ENCODE measurements around the gene GLIS2. TPM values are rescaled to one million over a fixed set of nuclear protein-coding genes. Genes with fewer than 3 reads are reported as not detected.

The GLIS2 gene
- total and polyA plus RNA-seq, 10 of the 15 experiments (the other 5 are each of a cell fraction or from before 2014, with no cell fraction given), result 0.03 to 0.64 (median 0.18) TPM; not detected in 4

- TF ChIP-seq PBX3 (IDR thresholded peaks at IDR 0.05; ENCODE audit: insufficient replicate concordance, low read depth, low read length), result no peak
- TF ChIP-seq ZNF274 (IDR thresholded peaks at IDR 0.05; ENCODE audit: insufficient read depth, insufficient read length), result no peak
- TF ChIP-seq PAX5 (IDR thresholded peaks at IDR 0.05; ENCODE audit: borderline replicate concordance, low read depth, low read length), result 0 out of 2 replicates have a peak, but pooled peaks have one; percentile 15
- no peak for TF ChIP-seq CBFB (IDR thresholded peaks at IDR 0.05; ENCODE audit: low read depth)
- TF ChIP-seq ZNF687 (IDR thresholded peaks at IDR 0.05), result peak; percentile 47; the same call in 1 of the 2 replicates
- peak in 1 of 2 experiments; percentile 68; a peak in 2 of 4 replicates for TF ChIP-seq BHLHE40 (IDR thresholded peaks at IDR 0.05; ENCODE audit: borderline replicate concordance in 1 of 2, low read depth in 2 of 2, low read length in 1 of 2)
- no peak for TF ChIP-seq REST (IDR thresholded peaks at IDR 0.05; ENCODE audit: low read depth, low read length)
- peak; percentile 78 for TF ChIP-seq CREB1 (IDR thresholded peaks at IDR 0.05; ENCODE audit: low read depth)
- TF ChIP-seq IRF3 (IDR thresholded peaks at IDR 0.05), result no peak
- 0 out of 2 replicates have a peak, but pooled peaks have one; percentile 11 for TF ChIP-seq TCF3 (IDR thresholded peaks at IDR 0.05; ENCODE audit: borderline replicate concordance, insufficient read depth, low read depth, low read length)
- peak; percentile 84; the same call in 1 of the 2 replicates for TF ChIP-seq PML (IDR thresholded peaks at IDR 0.05; ENCODE audit: low read length)
- no peak for TF ChIP-seq GABPA (IDR thresholded peaks at IDR 0.05; ENCODE audit: low read depth)
- TF ChIP-seq TAF1 (IDR thresholded peaks at IDR 0.05; ENCODE audit: borderline replicate concordance, low read depth, low read length), result peak; percentile 64; the same call in 1 of the 2 replicates
- TF ChIP-seq BRCA1 (IDR thresholded peaks at IDR 0.05; ENCODE audit: low read depth, low read length), result no peak
- TF ChIP-seq MTA2 (IDR thresholded peaks at IDR 0.05; ENCODE audit: low read depth), result no peak
These were observed 44.4 kb upstream of the GLIS2 start (continued) for GRCh38 chr16:4271176-4272113.
